Panc1 (cell line): Measurements from ENCODE around the gene PHF1. TPM values are rescaled to one million over a fixed set of nuclear protein-coding genes. Genes with fewer than 3 reads are reported as not detected.
A peak's percentile ranks its signal among the peaks of the same experiment; 100 is the strongest.

Experiments
- ATAC-seq: fragments of 200-7000 bp; cut with Tn5 transposase; 2 replicates; pipeline ENCODE4 v1.9.1; 2020; ENCODE audit warnings: mild to moderate bottlenecking, moderate library complexity
- BruUV-seq: library from RNA; stranded (reverse); fragments of 400-500 nt; replicated peaks from 2 replicates; lab custom pipeline; 2021; lab: Mats Ljungman, UMichigan
- CTCF ChIA-PET: fragments of 300-600 bp; sonication (Branson Sonifier 250); formaldehyde crosslinking; loops from one replicate; lab custom pipeline; 2022; ENCODE audit warnings: antibody characterized with exemption; lab: Charles Lee
- POLR2A ChIA-PET: fragments of 300-600 bp; sonication (Branson Sonifier 250); formaldehyde crosslinking; loops from one replicate; lab custom pipeline; 2022; ENCODE audit warnings: antibody characterized with exemption; lab: Charles Lee
- DNase-seq: peaks from one replicate; pipeline ENCODE4 v3.0.0-alpha.2; 2010; ENCODE audit warnings: low read depth, low spot score
- H3K27ac ChIP-seq: 2 replicates; pipeline ENCODE4 v1.5.1; 2011; ENCODE audit warnings: mild to moderate bottlenecking, low read length, inconsistent platforms
- H3K27me3 ChIP-seq: fragments of 200-500 bp; sonication (Bioruptor generic); 2 replicates; pipeline ENCODE4 v1.6.0; 2014; ENCODE audit warnings: low read length, inconsistent platforms; ENCODE audit not compliant: control insufficient read depth, insufficient read depth
- H3K36me3 ChIP-seq: fragments of 200-500 bp; sonication (Bioruptor generic); 2 replicates; pipeline ENCODE4 v1.5.1; 2014; ENCODE audit warnings: inconsistent platforms, mild to moderate bottlenecking, low read length, moderate library complexity; ENCODE audit not compliant: control insufficient read depth, insufficient read depth
- H3K4me1 ChIP-seq: 2 replicates; pipeline ENCODE4 v1.5.1; 2011; ENCODE audit warnings: inconsistent platforms, mild to moderate bottlenecking, low read length, moderate library complexity; ENCODE audit not compliant: control insufficient read depth, insufficient read depth
- H3K4me3 ChIP-seq, 2 experiments: 2 replicates each; pipeline ENCODE4 v1.5.1; 2011 to 2012; ENCODE audit warnings: low read depth in 2 of 2, low read length in 2 of 2, mild to moderate bottlenecking in 2 of 2, inconsistent platforms in 1 of 2, moderate library complexity in 1 of 2
- H3K9me3 ChIP-seq: fragments of 200-500 bp; sonication (Bioruptor generic); 2 replicates; pipeline ENCODE4 v1.5.1; 2014; ENCODE audit warnings: low read depth, mild to moderate bottlenecking, inconsistent platforms, low read length, moderate library complexity; ENCODE audit not compliant: control insufficient read depth, insufficient read depth
- CTCF ChIP-seq: fragments of 450-650 bp; IDR thresholded peaks from 2 replicates; pipeline ENCODE4 v1.5.1; 2017; ENCODE audit warnings: mild to moderate bottlenecking
- POLR2AphosphoS5 ChIP-seq: IDR thresholded peaks from 2 replicates; pipeline ENCODE4 v1.6.1; 2012; ENCODE audit warnings: mild to moderate bottlenecking, low read depth, low read length, moderate library complexity
- REST ChIP-seq, 2 experiments: IDR thresholded peaks; 2 replicates each; pipeline ENCODE4 v1.6.1; 2011 to 2012; ENCODE audit warnings: low read depth in 2 of 2, control low read depth in 1 of 2, low read length in 1 of 2, mild to moderate bottlenecking in 1 of 2, moderate library complexity in 1 of 2; ENCODE audit not compliant: insufficient read depth in 1 of 2
- SIN3A ChIP-seq: IDR thresholded peaks from 2 replicates; pipeline ENCODE4 v1.6.1; 2012; ENCODE audit warnings: low read depth, mild to moderate bottlenecking, low read length, moderate library complexity, borderline replicate concordance; ENCODE audit not compliant: insufficient read depth
- TCF7L2 ChIP-seq: IDR thresholded peaks from 2 replicates; pipeline ENCODE4 v1.6.1; 2011; ENCODE audit warnings: mild to moderate bottlenecking, low read depth, low read length, inconsistent platforms
- in situ Hi-C: cut with HindIII; loops from 2 replicates; pipeline ENCODE4 v1.10.0; 2016; ENCODE audit warnings: low sequenced_read_pairs, low pct_unique_long_range_greater_than_20kb
- intact Hi-C: fragments of 100-400 bp; cut with micrococcal nuclease; formaldehyde crosslinking; loops from one replicate; pipeline ENCODE4 v1.10.0; 2022; ENCODE audit not compliant: unreplicated experiment
- total RNA-seq: library from RNA; stranded (reverse); gene quantifications from one replicate; pipeline ENCODE4 v1.2.1, GENCODE V29; 2021; ENCODE audit not compliant: unreplicated experiment

PHF1 gene
- total RNA-seq, 1 experiment from 2014 or later = 51.6 TPM

- no TSS peak for BruUV-seq
- Histone ChIP-seq H3K4me1 (peaks cover 5% of the 10 kb centered on the region; the same call in 1 of the 2 replicates), H3K9me3 (no peaks in the 10 kb centered on the region), H3K27ac (no peak overlapping the region), H3K36me3 (peaks cover 21% of the 10 kb centered on the region), H3K4me3 (no peak overlapping the region), H3K27me3 (no peaks in the 10 kb centered on the region)
- ChIA-PET POLR2A (no interaction called here), CTCF (interaction anchor here (0.6 kb wide), 1 partner anchor 107 kb away, joined by 5 read pairs; no protein-coding TSS in a partner anchor)
- intact Hi-C loops (no loop called here), in situ Hi-C loops (no loop called here)
- DNase-seq (no peak), ATAC-seq (no peak)
- TF ChIP-seq REST (IDR thresholded peaks at IDR 0.05; ENCODE audit: insufficient read depth in 1 of 2, low read depth in 2 of 2, low read length in 1 of 2) = no peak
- no peak for TF ChIP-seq CTCF
- no peak for TF ChIP-seq SIN3A
- no peak for TF ChIP-seq POLR2AphosphoS5
- TF ChIP-seq TCF7L2 = no peak
Measured at GRCh38 chr6:33405386-33405940, 5.4 kb upstream of the PHF1 start.

GRCh38 chr6:33406126-33406525 is 4.7 kb upstream of the PHF1 start:
- Histone ChIP-seq H3K27me3 (no peaks in the 10 kb centered on the region), H3K4me1 (peaks cover 5% of the 10 kb centered on the region; the same call in 1 of the 2 replicates), H3K36me3 (peaks cover 21% of the 10 kb centered on the region), H3K9me3 (no peaks in the 10 kb centered on the region), H3K27ac (no peak overlapping the region), H3K4me3 (no peak overlapping the region)
- CTCF ChIA-PET = no interaction called here
- DNase-seq = no peak
- POLR2A ChIA-PET = no interaction called here
- no peak for TF ChIP-seq TCF7L2
- no peak for TF ChIP-seq SIN3A
- in situ Hi-C loops = no loop called here
- ATAC-seq = no peak
- BruUV-seq = no TSS peak
- intact Hi-C loops = no loop called here

GRCh38 chr6:33407132-33407718 is 3.6 kb upstream of the PHF1 start:
- ChIA-PET POLR2A (no interaction called here), CTCF (no interaction called here)
- BruUV-seq = TSS peak; percentile 16
- H3K4me3 ChIP-seq = no peak overlapping the region
- H3K4me1 ChIP-seq = peaks cover 7% of the 10 kb centered on the region; the same call in 1 of the 2 replicates
- TF ChIP-seq SIN3A (no peak), TCF7L2 (no peak), POLR2AphosphoS5 (no peak), CTCF (no peak), REST (IDR thresholded peaks at IDR 0.05; ENCODE audit: insufficient read depth in 1 of 2, low read depth in 2 of 2, low read length in 1 of 2) (no peak)
- in situ Hi-C loops = no loop called here
- intact Hi-C loops = no loop called here
- H3K27ac ChIP-seq = peak overlapping the region; percentile 12; the same call in 1 of the 2 replicates
- no peaks in the 10 kb centered on the region for H3K27me3 ChIP-seq
- DNase-seq (no peak), ATAC-seq (no peak)
- no peaks in the 10 kb centered on the region for H3K9me3 ChIP-seq
- H3K36me3 ChIP-seq = peaks cover 18% of the 10 kb centered on the region
